Progenitor cell of endocrine pancreas (in vitro differentiated cells): Measurements from ENCODE around the gene CEP72. TPM values are rescaled to one million over a fixed set of nuclear protein-coding genes. Genes with fewer than 3 reads are reported as not detected.
A peak's percentile ranks its signal among the peaks of the same experiment; 100 is the strongest.

ENCODE experiments used
- DNase-seq: peaks from one replicate; pipeline ENCODE4 v3.0.0; 2021; ENCODE audit warnings: low spot score; ENCODE audit not compliant: unreplicated experiment
- H3K27ac Mint-ChIP-seq: 2 replicates; pipeline ENCODE4 v1.8.0; 2021; ENCODE audit warnings: mild to moderate bottlenecking, moderate library complexity, mixed read lengths
- H3K27me3 Mint-ChIP-seq: 2 replicates; pipeline ENCODE4 v1.8.0; 2021; ENCODE audit warnings: mixed read lengths
- H3K36me3 Mint-ChIP-seq: 2 replicates; pipeline ENCODE4 v1.8.0; 2022; ENCODE audit warnings: mixed read lengths; ENCODE audit not compliant: insufficient read depth
- H3K4me1 Mint-ChIP-seq: 2 replicates; pipeline ENCODE4 v1.8.0; 2021; ENCODE audit warnings: low read depth, mixed read lengths
- H3K4me3 Mint-ChIP-seq: 2 replicates; pipeline ENCODE4 v1.8.0; 2021; ENCODE audit warnings: low read depth, mild to moderate bottlenecking, moderate library complexity, mixed read lengths
- H3K9me3 Mint-ChIP-seq: 2 replicates; pipeline ENCODE4 v1.8.0; 2021; ENCODE audit warnings: low read depth, mixed read lengths
- CTCF ChIP-seq: fragments of 200-600 bp; sonication (generic); IDR thresholded peaks from one replicate; pipeline ENCODE4 v1.5.0; 2021; ENCODE audit warnings: antibody characterized with exemption, mild to moderate bottlenecking; ENCODE audit not compliant: unreplicated experiment
- total RNA-seq: library from RNA; stranded (reverse); gene quantifications from 2 replicates; pipeline ENCODE4 v1.2.1, GENCODE V29; 2021

CEP72 gene
- total RNA-seq, 1 donor from 2014 or later: 24.8 TPM

GRCh38 chr5:610744-611730, 1.1 kb upstream of the CEP72 start:
- Mint-ChIP-seq H3K4me1 (peaks cover 16% of the 10 kb centered on the region), H3K36me3 (peaks cover 14% of the 10 kb centered on the region), H3K9me3 (peaks cover 5% of the 10 kb centered on the region), H3K27me3 (peaks cover 6% of the 10 kb centered on the region), H3K27ac (no peak overlapping the region), H3K4me3 (peak overlapping the region; percentile 69)
- no peak for TF ChIP-seq CTCF
- no peak for DNase-seq

GRCh38 chr5:612498-613424, 621 bp downstream of the CEP72 start:
- peak overlapping the region; percentile 91 for H3K27ac Mint-ChIP-seq
- no peak for DNase-seq
- peaks cover 5% of the 10 kb centered on the region for H3K9me3 Mint-ChIP-seq

GRCh38 chr5:616484-617039, 4.4 kb downstream of the CEP72 start:
- peak; percentile 20 for TF ChIP-seq CTCF
- no peaks in the 10 kb centered on the region for H3K27me3 Mint-ChIP-seq
- no peak overlapping the region for H3K27ac Mint-ChIP-seq

More at GRCh38 chr5:612498-613424, 621 bp downstream of the CEP72 start:
- Mint-ChIP-seq H3K4me1 (peaks cover 8% of the 10 kb centered on the region), H3K27me3 (peaks cover 4% of the 10 kb centered on the region), H3K4me3 (peak overlapping the region; percentile 83), H3K36me3 (peaks cover 14% of the 10 kb centered on the region)
- TF ChIP-seq CTCF: no peak

GRCh38 chr5:617896-618295, 5.8 kb downstream of the CEP72 start:
- H3K9me3 Mint-ChIP-seq: peaks cover 5% of the 10 kb centered on the region
- TF ChIP-seq CTCF: no peak
- H3K36me3 Mint-ChIP-seq: peaks cover 15% of the 10 kb centered on the region
- no peaks in the 10 kb centered on the region for H3K27me3 Mint-ChIP-seq
- no peak for DNase-seq
- H3K27ac Mint-ChIP-seq: no peak overlapping the region
- H3K4me3 Mint-ChIP-seq: no peak overlapping the region
- peaks cover 4% of the 10 kb centered on the region for H3K4me1 Mint-ChIP-seq

More at GRCh38 chr5:616484-617039, 4.4 kb downstream of the CEP72 start:
- no peak overlapping the region for H3K4me3 Mint-ChIP-seq
- peaks cover 5% of the 10 kb centered on the region for H3K9me3 Mint-ChIP-seq
- H3K36me3 Mint-ChIP-seq: peaks cover 16% of the 10 kb centered on the region
- H3K4me1 Mint-ChIP-seq: peaks cover 6% of the 10 kb centered on the region
- DNase-seq: no peak
